DMS153 treated with DMSO at 0.1 percent for 48 hours (cell line): Measurements from ENCODE around the gene MEOX2.

ENCODE experiments used
- DNase-seq: peaks from one replicate; lab custom pipeline; 2025; ENCODE audit not compliant: unreplicated experiment; lab: John Stamatoyannopoulos, UW

The MEOX2 gene

DNA sequence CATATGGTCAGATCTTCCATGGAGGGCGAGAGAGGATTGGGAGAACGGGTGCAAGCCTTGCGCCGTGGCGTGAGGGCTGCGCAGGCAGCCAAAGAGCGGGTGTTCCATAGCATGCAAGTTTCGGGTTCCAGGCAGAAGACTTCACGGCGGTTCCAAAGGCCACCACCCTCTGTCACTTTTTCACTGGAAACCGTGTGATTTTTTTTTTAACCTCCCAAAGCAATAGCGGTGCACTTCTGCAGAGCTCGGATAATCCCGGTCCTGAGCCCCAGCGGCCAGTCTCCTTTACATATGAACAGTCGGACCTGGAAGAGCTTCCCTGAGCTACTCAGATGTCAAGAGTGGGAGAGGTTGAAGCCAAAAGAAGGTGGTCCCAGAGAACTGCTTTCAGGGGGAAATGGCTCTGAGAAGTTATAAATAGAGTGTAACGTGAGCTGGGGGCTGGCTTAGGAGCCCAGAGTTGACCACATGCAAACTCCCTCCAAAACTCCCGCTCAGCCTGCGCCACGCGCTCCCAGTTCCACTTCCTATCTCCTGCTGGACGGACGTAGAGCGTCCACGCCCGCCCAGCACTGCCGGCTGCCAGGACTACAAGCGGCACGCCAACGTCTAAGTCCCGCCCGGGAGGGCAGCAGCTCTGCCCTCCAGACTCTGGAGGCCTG is at the start of gene MEOX2:
MEOX2 (minus strand) TSS at position 389 of the 662 bp plus-strand sequence; CDS start at position 108, 281 bp downstream.
- DNase-seq: no peak

DNA sequence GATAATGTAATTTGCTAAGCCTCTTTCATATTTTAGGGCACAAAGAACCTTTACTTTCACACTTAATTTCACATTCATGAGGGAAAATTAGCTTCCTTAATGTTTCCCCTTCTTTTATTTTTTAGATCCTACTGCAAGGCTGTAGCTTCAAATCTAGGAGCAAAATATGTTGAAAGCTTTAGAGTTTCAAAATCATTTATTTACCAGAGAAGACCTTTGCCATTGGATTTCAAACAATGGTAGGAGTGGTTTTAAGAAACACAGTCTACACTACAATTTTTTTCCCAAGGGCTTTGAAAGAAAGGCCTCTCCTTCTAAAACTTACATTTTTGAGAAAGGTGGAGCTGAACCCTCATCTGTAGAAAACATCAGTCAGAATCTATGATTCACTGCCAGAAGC is 43.3 kb upstream of the MEOX2 start:
- no peak for DNase-seq

DNA sequence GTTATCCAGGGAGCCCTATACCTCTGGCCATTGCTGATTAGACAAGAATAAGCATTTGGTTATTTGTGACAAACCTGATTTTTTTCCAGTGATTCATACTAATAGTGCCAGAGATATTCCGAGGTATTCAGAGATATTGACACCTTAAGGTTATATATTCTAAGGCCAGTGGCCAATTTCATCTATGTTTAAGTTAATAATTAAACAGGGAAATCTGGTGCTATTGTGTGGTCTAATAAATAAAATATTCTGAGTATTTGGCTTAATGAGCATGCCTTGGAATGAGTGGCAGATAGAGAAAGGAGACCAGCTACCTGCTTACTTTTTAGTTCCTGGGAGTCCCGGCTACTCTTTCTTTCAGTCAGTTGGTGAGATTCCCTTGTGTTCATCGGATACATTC is 38.6 kb upstream of the MEOX2 start:
- no peak for DNase-seq

DNA sequence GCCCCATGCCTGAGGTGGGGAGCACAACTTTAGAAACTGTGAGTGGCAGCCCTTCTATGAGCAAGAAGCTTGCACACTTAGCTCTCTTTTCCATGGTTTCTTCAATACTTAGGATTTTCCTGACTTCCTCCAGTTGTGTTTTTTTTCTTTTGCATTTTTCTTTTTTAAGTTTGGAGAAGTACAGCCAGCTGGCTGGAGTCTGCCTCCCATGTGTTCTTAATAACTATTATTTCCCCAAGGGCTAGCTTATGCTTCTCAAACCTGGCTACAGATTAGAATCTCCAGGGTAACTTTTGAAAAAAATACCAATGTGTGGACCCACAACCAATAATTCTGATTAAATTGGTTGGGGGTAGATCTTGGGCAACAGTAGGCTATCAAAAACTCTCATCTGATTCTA is 37.4 kb upstream of the MEOX2 start:
- no peak for DNase-seq

DNA sequence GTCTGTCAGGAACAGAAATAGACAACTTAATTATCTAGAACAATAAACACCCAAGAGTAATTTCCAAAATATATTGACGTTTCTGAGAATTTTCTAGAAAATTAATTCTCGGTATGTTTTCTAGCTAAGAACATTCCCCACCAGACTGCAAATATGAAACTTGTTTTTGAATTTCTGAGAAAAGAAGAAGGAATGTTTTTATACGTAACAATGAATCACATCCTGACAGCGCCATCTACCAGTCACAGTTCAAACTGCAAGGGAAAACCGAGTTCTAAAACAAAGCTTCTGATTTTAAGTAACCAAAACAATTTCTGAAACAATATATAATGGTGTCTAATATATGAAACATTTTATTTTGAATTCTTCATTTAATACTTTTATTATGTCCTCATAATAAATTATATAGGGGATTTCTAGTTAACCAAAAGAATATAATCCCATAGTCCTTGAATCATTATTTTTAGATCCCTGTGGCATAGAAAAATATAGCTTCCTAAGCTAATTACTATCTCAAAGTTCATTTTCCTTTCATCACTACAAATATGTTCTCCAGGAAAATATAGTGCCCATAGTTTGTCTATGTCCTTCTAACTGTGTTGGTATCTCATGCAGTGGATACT is 34.5 kb upstream of the MEOX2 start:
- peak; percentile 40 for DNase-seq

DNA sequence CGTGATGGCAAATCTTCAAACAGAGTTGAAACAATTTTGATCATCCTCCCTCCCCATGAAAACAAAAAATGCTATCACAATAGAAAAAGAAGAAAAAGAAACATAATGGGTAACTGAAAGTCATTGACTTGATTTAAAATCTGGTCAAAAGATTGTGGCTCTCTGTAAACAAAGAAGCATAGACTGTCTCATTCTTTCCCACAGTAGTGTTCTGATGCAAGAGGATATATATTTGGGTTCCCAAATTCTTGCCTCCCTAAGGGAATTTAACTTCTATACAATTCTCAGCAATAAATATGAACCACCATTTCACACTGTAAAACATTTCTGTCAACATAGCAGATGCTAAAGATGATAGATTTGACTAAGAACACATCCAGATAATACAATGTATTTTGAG is 32.8 kb upstream of the MEOX2 start:
- no peak for DNase-seq

DNA sequence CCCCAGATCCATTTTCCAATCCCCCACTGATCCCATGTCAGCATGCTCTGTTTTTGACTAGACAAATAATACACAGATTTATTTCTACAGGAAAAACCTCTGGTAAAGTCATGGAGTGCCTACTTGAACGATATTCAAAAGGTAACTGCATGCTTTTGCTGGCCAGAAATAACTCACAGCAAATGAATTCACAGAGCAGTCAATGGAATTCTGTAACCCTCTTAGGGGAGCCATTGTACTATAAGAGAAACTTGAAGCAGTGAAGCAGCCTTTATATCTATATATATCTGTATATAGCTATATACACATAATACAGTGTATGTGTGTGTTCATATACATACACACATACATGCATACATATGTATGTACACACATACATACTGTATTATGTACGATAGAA is 29.0 kb upstream of the MEOX2 start:
- no peak for DNase-seq

DNA sequence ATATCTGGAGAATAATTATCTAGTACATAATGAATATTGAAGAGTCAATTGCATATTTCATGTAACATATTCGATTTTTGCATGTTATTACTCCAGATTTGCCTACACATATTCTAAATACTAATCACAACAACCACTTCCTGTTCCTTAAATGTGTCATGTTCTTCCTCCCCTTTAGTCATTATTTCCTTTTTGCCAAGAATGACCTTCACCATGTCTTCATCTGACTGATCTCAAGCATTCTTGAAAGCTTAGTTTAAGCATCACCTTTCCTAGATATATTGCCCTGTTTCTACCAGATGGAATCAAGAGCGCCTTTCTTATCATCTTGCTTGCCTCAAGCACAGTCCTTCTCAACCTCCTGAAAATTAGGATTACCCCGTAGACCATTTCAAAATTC is 23.5 kb upstream of the MEOX2 start:
- no peak for DNase-seq

DNA sequence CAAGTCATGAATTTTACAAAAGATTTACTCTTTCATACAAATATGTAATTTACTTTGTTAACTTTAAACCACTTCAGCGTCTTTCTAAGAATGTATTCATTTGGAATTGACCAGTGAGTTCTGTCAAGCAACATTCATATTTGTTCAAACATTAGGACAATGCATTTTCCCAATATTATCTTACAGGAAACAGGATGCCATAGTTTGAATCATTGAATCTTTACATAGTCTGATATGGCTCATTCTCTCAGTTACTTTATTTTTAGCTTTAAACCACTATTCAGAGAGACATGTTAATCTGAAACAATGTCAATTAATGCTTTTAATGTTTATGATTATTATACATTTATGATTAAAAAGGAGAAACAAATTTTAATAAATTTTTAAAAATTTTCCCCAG is 21.1 kb upstream of the MEOX2 start:
- no peak for DNase-seq

DNA sequence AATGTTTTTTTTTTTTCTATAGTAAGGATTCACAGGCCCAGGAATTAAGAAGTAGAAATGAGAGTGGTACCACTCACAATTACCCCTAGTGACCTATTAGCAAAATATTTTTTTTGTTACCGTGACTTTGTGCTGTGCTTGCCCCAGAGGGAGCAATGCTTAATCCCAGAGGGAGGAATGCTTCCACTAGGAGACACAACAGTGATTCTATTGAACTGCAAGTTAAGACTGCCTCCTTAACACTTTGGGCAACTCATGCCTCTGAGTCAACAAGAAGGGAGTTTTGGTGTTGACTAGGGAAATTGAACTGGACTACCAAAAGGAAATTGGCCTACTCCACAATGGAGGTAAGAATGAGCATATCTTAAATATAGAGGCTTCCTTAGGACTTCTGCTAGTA is 17.2 kb upstream of the MEOX2 start:
- no peak for DNase-seq

DNA sequence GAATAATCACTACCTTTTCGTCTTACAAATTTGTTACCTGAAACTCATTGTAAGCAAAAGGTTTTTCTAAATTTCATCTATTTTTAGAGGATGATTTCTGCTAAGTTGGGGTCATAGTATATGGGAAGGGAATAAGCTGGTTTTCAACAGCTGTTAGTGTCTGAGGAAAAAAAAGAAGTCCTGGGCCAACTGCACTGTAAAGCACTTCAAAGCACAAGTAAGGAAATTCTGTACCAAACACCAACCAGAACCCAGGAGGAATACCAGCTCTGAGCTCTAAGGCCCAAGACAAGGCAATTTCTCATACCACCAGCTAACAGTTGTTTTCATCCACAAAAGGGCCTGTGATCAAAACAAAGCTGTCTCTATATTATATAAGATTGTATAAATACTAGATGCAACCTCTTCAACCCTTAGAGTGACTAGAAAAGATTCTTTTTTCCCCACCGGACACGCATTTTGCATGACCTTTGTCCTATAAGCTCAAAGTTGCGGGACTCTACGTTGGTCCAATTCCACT is 6.1 kb upstream of the MEOX2 start:
- DNase-seq: no peak

DNA sequence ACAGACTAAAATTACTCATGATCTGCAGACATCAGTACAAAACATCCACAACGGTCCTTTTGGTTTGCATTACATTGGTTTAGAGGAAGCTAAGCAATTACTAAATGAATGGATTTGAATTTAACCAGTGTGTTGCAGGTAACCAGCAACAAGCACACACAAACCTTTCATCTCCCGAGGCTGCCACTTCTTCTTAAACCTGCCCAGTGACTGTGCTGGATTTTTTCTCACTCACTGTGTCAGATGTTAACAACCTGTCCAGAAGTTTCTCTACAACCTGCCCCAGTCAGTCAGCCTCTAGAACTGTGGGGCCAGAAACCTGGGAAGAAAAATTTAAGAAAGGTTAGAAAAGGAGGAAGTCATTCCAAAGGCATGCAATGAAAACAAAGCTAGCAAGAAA is 2.4 kb upstream of the MEOX2 start:
- DNase-seq: no peak

DNA sequence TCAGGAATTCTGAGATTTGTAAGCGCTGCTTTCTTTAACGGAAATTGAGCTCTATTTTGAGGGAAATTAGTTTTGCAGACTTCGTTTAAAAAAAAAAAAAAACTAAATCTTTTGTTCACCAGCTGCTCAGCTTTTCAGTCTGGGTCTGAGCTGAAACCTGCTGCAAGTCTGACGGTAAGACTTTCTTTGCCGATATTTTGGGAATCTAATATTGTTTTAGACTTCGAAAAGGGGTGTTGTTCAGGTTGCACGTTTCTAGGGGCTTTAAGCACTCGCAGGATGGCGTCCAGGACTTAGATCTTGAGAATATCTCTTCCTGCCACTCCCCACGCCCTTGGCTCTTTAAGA is 1.8 kb upstream of the MEOX2 start:
- DNase-seq: no peak

DNA sequence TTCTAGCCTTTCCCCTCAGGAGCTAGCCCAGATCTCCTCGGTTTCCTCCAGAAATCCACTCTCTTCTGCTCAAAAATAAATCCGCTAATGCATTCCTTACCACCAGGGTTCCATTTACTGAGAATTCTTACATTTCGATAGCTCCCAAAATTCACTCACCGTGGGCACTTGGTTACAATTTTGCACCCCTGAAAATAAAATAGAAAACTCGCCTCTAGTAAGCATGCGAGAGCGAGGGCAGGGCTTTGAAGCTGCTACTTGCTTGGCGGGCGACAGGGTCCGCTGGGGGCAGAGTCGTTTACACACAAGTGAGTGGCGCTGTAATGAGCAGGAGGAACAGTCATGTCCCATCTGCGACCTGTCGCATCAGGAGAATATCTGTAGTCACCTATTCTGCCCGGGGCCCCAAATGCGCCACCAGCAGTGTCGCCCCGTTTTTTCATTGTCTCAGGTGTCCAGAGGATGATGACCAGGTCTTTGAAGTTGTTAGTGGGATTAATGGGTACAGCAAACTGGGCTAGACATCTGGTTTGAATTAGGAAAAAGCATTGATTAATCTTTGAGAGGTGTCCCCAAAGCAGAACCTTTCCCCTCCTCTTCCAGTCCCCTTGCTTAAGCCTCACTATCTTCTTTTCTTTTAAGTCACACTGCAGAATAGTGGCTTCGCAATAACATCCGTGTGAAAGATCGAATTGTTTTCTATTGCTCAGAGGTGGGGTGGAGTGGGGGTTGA is 1.2 kb upstream of the MEOX2 start:
- no peak for DNase-seq

DNA sequence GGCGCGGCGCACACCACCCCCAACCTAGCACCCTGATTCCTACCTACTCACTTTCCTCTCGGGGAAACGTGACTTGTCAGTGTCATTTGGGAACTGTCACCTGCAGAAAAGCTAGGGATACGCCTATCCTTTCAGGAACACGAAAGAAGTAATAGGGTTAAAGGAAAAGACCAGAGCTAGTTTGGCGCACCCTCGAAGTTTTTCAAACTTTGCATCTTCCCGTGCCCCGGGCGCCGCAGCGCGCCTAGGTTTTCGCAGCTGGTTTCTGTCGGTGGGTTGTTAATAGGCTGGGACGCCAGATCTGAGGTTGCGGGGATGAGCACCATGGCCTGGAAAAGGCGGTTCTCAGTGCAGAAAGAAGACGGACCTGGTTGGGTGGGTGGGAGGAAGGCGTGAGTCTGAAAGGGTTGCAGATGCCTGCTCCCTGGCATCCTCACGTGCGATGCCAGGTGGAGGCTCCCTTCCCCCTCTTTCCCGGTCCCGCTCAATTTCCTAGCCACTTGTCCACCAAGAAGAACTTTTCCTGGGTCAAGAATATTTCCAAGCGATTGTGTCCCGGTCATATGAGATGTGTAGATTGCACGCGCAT is 568 bp upstream of the MEOX2 start:
- no peak for DNase-seq

DNA sequence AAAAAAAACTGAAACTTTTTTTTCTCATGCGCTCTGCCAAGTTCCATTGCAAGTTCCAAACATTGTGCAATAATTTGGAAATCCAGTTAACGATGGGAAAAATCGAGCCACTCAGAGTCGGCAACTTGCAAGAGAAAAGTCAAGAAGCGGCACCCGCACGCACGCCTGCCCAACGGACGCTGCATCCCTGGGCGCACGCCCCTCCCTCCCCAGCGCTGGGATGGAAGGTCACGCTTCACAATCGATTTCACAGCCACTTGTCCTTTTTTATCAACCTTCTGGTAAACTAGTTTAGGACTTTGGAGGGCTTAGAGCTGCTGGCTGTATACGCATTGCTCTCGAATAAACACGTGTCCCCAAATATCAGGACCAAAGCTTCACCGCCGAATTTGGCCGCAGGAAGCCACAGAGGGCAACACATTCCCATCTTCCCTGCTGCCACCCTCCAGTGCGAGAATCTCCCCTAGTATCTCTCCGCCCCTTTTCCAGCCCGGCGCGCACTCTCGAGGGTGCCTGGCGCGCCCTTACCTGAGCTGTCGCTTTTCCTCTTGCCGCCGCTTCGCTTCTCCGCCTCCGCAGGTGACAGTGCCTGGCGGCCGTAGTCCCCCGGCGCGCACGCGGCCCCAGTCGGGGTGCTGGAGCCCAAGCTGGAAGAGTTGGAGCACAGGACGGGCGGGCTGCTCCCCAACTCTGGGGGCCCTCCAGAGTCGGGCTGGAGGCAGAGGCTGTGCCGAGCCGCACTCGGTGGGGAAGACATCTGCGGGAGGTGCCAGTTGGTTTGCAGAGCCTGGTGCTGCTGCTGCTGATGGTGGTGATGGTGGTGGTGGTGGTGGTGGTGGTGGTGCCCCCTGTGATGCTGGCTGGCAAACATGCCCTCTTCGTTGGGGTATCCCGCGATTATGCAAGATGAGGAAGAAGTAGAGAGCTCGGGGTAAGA is 857 bp downstream of the MEOX2 start:
- no peak for DNase-seq

DNA sequence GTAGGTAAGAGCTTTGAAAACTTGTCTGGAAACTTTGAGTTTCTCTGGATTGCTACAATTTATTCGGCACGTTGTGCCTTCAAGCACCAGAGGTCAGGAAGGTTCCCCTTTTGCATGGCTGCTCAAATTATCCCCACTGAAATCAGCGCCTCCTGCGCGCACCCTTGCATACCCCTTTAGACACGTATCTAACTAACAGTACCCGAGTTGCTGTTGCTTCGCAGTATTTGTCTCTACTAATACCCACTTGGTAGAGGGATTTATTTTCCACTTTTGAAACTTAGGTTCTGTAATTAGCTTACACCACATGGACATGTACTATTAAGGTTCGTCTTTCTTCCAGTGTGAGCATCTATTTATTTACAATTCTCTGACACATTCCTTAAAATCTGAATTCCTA is 1.6 kb downstream of the MEOX2 start:
- DNase-seq: no peak

DNA sequence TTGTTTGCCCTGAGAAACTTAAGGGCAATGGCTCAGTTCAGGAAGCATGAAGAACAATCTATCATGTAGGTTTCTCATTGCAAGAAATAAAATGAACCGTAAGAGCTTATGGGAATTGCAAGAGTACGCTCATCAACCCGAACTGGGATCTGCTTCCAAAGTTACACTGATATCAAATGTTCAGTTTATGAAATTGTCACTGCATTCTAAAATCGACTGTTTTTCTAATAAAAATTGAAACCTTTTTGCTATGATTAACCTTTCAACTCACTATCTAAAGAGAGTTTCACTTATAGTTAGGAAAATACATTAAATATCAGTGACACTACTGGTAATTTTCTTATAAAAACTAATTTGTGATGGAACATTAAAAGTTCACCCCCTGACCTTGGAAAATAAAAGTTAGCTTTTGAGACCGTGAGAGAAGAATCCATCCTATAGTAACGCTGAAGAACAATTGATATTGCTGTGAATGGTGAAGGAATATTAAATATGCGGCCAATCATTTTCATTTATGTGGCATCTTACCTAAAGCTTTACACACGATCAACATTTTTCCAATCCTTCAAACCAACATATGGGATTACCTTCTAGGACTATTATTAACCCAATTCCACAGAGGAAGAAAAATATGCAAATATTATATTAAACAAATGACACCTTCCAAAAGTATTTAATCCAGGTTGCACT is 2.2 kb downstream of the MEOX2 start:
- DNase-seq: no peak

DNA sequence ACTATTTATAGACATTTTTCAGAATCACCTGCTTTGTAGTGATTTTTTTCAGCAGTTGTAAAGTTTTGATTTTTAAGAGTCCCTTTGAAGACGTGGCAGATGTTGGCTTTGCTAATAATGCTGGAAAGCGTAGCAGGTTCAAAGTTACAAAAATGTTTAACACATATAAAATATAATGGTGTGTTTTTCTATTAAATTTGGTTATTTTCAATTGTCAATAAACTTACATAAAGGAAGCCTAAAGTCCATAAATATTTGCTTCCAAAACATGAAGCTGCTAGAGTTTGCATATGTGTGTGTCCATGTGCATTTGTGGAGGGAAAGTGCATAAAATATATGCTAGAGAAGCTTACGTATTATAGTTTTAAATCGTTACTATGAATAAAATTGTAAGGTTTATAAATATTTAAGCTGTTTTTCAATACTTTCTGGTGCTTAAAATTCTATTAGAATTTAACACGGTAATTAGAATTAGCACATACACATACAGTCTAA is 3.7 kb downstream of the MEOX2 start:
- DNase-seq: no peak

DNA sequence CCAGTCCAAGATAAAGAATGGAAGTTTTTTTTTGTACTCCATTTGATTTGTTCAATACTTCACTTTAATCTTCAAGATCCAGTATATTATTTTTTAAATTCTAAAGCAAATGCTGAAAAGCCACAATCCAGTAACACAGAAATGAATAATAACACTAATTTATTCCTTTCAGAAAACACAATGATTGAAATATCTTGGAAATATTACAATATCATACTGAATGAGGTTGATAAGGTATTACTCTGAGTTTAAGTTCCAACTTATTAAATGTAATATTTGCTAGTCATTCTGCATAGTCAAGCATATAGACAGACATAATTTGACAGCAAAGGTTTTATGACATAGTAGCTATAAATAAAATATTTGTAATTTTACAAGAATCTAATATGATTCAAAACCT is 4.4 kb downstream of the MEOX2 start:
- DNase-seq: no peak
